Prostate gland (tissue), 2 donors: ENCODE results near the gene KRTAP1-5. TPM values are rescaled to one million over a fixed set of nuclear protein-coding genes. Genes with fewer than 3 reads are reported as not detected.

ENCODE experiments used
- DNase-seq: peaks from one replicate; pipeline ENCODE4 v3.0.0-alpha.2; 2019; ENCODE audit warnings: low spot score
- H3K27ac ChIP-seq, 2 donors: fragments of 200-600 bp; sonication (generic); 2 replicates each; pipeline ENCODE4 v1.5.1; 2017 to 2019
- H3K27me3 ChIP-seq: fragments of 200-600 bp; sonication (generic); replicated peaks from 2 replicates; pipeline ENCODE4 v1.5.1; 2019; ENCODE audit not compliant: insufficient read depth
- H3K36me3 ChIP-seq, 2 donors: fragments of 200-600 bp; sonication (generic); 1 replicate in 1 of 2; 2 replicates in 1 of 2; pipeline versions ENCODE4 v1.5.1 to v1.8.1; 2017 to 2019
- H3K4me1 ChIP-seq: fragments of 200-600 bp; sonication (generic); replicated peaks from 2 replicates; pipeline ENCODE4 v1.5.1; 2019
- H3K4me3 ChIP-seq, 2 donors: fragments of 200-600 bp; sonication (generic); 2 replicates each; pipeline ENCODE4 v1.5.1; 2017 to 2019
- H3K9me3 ChIP-seq: fragments of 200-600 bp; sonication (generic); 2 replicates; pipeline ENCODE4 v1.5.1; 2017
- POLR2A ChIP-seq: fragments of 450-650 bp; IDR thresholded peaks from one replicate; pipeline ENCODE4 v1.6.1; 2016; ENCODE audit warnings: antibody characterized with exemption, mild to moderate bottlenecking
- POLR2AphosphoS5 ChIP-seq: sonication (generic); formaldehyde crosslinking; IDR thresholded peaks from one replicate; pipeline ENCODE4 v1.6.1; 2017; ENCODE audit warnings: antibody characterized with exemption
- WGBS: methylation state at CpG from one replicate; pipeline ENCODE4 v1.1.5; 2018; 5-methylcytosine and 5-hydroxymethylcytosine counted together
- intact Hi-C: fragments of 100-400 bp; cut with DNase I; formaldehyde crosslinking; loops from one replicate; pipeline ENCODE4 v1.14.2; 2022
- total RNA-seq, 2 donors: library from RNA; depleted of rRNA; stranded (reverse); fragments of >200 nt; gene quantifications; one replicate each; pipeline ENCODE4 v1.1.0, GENCODE V29; 2016
- TF ChIP-seq, protein P1 (sequence below), 4 experiments: fragments of 200-600 bp in 2 of 4; fragments of 450-650 bp in 2 of 4; sonication (generic) in 2 of 4; IDR thresholded peaks; 1 replicate in 3 of 4; 2 replicates in 1 of 4; pipeline ENCODE4 v1.5.1; 2016 to 2019; ENCODE audit warnings: antibody characterized with exemption in 4 of 4, mild to moderate bottlenecking in 2 of 4, moderate library complexity in 2 of 4

The KRTAP1-5 gene
- total RNA-seq, 2 donors from 2014 or later, result 0.51 TPM; not detected in 1

DNA sequence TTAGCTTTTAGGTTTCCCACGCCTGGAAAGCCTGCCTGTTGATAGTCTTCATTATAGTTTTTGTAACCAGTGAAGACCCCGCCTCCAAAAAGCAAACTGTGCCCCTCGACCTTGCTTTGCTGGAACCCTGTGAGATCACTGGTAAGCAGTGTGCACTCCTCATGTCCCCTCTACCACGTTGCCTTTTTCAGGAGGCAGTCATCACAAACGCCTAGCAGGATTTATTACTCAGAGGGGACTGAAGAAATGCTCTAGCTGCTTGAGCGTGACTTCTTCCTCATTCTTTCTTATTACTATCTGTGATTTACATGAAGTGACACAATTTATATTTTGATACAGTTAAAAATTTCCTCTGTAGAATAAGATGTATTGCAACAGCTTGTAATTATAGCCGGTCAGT is 11.6 kb downstream of the KRTAP1-5 start:
- Histone ChIP-seq H3K4me1 (no peaks in the 10 kb centered on the region), H3K27ac (no peak overlapping the region), H3K9me3 (no peaks in the 10 kb centered on the region), H3K4me3 (no peak overlapping the region), H3K36me3 (no peaks in the 10 kb centered on the region), H3K27me3 (no peaks in the 10 kb centered on the region)
- no peak for DNase-seq
- TF ChIP-seq POLR2A (no peak), POLR2AphosphoS5 (no peak)
- TF ChIP-seq, protein P1, sequence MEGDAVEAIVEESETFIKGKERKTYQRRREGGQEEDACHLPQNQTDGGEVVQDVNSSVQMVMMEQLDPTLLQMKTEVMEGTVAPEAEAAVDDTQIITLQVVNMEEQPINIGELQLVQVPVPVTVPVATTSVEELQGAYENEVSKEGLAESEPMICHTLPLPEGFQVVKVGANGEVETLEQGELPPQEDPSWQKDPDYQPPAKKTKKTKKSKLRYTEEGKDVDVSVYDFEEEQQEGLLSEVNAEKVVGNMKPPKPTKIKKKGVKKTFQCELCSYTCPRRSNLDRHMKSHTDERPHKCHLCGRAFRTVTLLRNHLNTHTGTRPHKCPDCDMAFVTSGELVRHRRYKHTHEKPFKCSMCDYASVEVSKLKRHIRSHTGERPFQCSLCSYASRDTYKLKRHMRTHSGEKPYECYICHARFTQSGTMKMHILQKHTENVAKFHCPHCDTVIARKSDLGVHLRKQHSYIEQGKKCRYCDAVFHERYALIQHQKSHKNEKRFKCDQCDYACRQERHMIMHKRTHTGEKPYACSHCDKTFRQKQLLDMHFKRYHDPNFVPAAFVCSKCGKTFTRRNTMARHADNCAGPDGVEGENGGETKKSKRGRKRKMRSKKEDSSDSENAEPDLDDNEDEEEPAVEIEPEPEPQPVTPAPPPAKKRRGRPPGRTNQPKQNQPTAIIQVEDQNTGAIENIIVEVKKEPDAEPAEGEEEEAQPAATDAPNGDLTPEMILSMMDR (IDR thresholded peaks at IDR 0.05), result no peak
- intact Hi-C loops, result no loop called here
- WGBS, result 77% methylated on average over 7 of the region's 7 CpGs

DNA sequence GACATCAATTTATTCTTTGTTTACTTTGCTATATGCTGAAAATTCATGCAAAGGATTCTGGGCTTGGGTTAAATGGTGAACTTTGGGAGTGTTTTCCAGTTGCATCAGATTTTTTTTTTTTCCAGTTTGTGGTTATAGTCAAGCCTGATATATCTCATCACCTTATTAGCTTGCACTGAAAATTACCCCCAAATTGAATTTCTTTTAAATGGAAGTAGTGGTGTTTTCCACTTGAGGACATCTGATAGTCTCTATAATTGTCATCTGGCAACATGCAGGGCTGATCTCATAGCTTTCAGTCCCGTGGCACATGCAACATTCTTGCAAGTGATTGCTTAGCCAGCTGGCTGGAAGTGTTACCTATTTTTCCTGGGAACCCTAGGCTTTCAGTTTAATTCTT is 13.4 kb downstream of the KRTAP1-5 start:
- intact Hi-C loops, result no loop called here
- H3K27ac ChIP-seq, result no peak overlapping the region
- TF ChIP-seq POLR2A, result no peak
- TF ChIP-seq, protein P1 (IDR thresholded peaks at IDR 0.05), result no peak
- TF ChIP-seq POLR2AphosphoS5, result no peak
- H3K27me3 ChIP-seq, result no peaks in the 10 kb centered on the region
- WGBS, result 17% methylated on average over 1 of the region's 1 CpG
- no peaks in the 10 kb centered on the region for H3K9me3 ChIP-seq
- H3K4me1 ChIP-seq, result no peaks in the 10 kb centered on the region
- no peak for DNase-seq
- H3K4me3 ChIP-seq, result no peak overlapping the region
- H3K36me3 ChIP-seq, result no peaks in the 10 kb centered on the region

DNA sequence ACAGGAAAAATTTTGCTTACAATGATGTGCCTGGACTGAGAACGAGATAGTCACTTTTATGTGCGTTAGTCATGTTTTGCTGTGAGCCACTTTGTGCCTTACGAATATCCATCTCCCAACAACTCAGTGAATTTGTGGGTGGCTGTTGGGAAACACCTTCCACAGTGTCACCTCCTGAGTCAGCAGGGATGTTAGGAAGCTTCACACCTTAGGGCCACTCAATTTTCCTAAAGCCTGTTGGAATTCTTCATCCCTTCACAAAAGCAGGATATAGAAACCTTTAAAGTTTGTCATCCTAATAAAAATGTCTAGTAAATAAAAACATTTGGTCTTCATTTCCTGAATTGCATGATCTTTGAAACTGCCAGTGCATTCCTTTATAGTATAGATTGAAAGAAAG is 13.8 kb downstream of the KRTAP1-5 start:
- intact Hi-C loops, result no loop called here
- WGBS, result 80% methylated on average over 3 of the region's 3 CpGs
- DNase-seq, result no peak
- H3K4me1 ChIP-seq, result no peaks in the 10 kb centered on the region
- H3K27ac ChIP-seq, result no peak overlapping the region
- H3K27me3 ChIP-seq, result no peaks in the 10 kb centered on the region
- TF ChIP-seq POLR2A (no peak), POLR2AphosphoS5 (no peak)
- TF ChIP-seq, protein P1 (IDR thresholded peaks at IDR 0.05), result no peak
- no peaks in the 10 kb centered on the region for H3K36me3 ChIP-seq
- no peak overlapping the region for H3K4me3 ChIP-seq
- H3K9me3 ChIP-seq, result no peaks in the 10 kb centered on the region

DNA sequence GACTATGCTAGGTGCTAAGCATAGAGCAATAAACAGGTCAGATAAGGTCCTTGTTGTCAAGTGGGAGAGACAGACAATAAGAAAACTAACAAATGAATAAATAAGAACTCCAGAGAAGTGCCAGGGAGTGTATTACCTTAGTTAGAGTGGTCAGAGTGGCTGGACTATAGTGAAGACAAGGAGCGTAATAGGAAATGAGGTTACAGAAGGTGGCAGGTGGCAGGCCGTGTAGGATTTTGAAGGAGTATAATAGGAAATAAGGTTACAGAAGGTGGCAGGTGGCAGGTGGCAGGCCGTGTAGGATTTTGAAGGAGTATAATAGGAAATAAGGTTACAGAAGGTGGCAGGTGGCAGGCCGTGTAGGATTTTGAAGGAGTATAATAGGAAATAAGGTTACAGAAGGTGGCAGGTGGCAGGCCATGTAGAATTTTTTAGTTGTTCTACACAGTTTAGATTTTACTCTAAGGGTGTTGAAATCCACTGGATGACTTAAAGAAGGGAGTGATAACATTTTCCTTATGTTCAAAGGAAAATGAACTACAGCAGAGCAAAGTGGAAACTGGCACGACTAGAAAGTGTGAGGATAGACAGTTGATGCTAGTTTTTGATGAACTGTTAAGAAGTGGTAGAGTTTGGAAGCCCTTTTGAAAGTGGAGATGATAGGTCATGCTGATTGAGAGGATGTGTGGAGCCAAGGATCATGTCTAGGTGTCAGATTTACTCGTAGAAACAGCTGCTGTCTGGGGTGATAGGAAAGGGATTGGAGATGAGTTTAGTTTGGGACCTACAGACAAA is 14.5 kb downstream of the KRTAP1-5 start:
- no peak for DNase-seq
- H3K36me3 ChIP-seq, result no peaks in the 10 kb centered on the region
- 82% methylated on average over 6 of the region's 6 CpGs for WGBS
- no peaks in the 10 kb centered on the region for H3K27me3 ChIP-seq
- intact Hi-C loops, result no loop called here
- H3K27ac ChIP-seq, result no peak overlapping the region
- no peaks in the 10 kb centered on the region for H3K9me3 ChIP-seq
- H3K4me3 ChIP-seq, result no peak overlapping the region
- no peaks in the 10 kb centered on the region for H3K4me1 ChIP-seq
- TF ChIP-seq POLR2A, result no peak
- TF ChIP-seq, protein P1 (IDR thresholded peaks at IDR 0.05), result no peak
- TF ChIP-seq POLR2AphosphoS5, result no peak

DNA sequence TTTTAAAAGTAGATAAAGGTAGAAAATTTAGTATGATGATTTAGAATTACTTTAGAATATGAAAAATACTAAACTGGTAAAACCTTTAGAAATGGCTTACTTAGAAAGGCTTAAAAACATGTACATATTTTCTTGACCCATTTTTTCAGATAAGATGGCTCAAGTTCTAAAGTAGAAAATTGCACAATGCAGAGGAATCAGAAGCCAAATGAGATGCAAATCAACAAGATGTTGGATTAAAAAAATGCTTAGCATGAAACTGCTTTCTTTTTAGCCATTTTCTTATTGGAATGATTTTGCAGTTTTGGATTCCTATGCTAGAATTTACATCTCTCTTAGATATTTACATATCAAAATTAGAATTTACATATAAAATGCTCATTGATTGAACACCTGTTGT is 16.6 kb downstream of the KRTAP1-5 start:
- TF ChIP-seq, protein P1 (IDR thresholded peaks at IDR 0.05), result no peak
- H3K9me3 ChIP-seq, result no peaks in the 10 kb centered on the region
- no peaks in the 10 kb centered on the region for H3K4me1 ChIP-seq
- H3K4me3 ChIP-seq, result no peak overlapping the region
- intact Hi-C loops, result no loop called here
- no peaks in the 10 kb centered on the region for H3K36me3 ChIP-seq
- no peaks in the 10 kb centered on the region for H3K27me3 ChIP-seq
- DNase-seq, result no peak
- no peak overlapping the region for H3K27ac ChIP-seq
